Measurements from ENCODE around the gene GART.
"Not testable (repeated sequence)": the region's sequence is repeated elsewhere in the genome, so short reads cannot be mapped to it uniquely, and the experiment has no call there.

The GART gene

DNA sequence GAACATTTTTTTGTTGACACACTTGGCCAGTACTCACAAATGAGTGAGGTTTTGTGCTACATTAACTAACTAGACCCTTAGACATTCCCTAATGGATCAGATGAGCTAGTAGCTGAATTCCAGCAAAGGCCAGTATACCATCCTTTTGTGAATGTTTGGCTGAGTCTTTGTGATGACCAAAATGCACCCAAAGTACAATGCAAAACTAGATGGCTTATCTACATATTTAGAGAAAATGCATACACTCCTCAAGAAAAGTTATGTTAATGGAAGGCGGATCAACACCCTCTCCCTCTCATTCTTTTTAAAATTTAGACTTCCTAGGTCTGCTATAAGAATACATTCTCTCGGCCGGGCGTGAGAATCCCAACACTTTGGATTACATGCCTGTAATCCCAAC is 30.3 kb downstream of the GART start:
- TF ChIP-seq CTCF (IDR thresholded peaks at IDR 0.05) = no peak
- no peak for DNase-seq (ENCODE audit: low spot score)
- H3K4me3 ChIP-seq = no peak overlapping the region
- no peak overlapping the region for H3K27ac ChIP-seq

DNA sequence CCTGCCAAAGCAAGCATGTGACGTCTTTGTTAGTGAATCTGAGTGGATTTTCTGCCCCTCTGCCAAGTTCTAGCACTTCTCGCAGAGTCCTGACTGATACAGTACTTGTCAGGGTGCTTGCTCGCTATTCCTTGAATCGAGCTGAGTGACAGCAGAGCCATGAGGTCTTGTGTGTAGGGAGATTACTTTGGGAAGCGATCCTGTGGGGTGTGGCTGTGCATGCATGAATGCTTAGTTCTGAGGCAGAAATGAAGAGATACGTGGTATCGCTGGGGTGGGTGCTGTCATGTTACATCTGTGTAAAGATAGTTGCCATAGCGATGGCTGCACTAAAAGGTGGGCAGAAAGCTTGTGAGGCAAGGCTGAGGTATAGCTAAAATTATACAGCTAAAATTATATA is 31.1 kb downstream of the GART start:
- Histone ChIP-seq H3K27ac (no peak overlapping the region), H3K4me3 (no peak overlapping the region)
- DNase-seq (ENCODE audit: low spot score) = no peak
- no peak for TF ChIP-seq CTCF (IDR thresholded peaks at IDR 0.05)

DNA sequence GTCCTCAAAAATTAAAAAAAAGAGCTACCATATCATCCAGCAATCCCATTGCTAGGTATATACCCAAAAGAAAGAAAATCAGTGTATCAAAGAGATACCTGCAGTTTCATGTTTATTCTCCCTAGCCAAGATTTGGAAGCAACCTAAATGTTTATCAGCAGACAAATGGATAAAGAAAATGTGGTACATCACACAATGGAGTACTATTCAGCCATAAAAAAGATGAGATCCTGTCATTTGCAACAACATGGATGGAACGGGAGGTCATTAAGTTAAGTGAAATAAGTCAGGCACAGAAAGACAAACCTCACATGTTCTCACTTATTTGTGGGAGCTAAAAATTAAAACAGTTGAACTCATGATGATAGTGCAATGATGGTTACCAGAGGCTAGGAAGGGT is 34.9 kb downstream of the GART start:
- not testable (repeated sequence) for DNase-seq (ENCODE audit: low spot score); H3K4me3 ChIP-seq; H3K27ac ChIP-seq

- TF ChIP-seq CTCF (IDR thresholded peaks at IDR 0.05) = no peak
- no peak for DNase-seq (ENCODE audit: low spot score)
- H3K4me3 ChIP-seq = no peak overlapping the region
- H3K27ac ChIP-seq = no peak overlapping the region
Observed at GRCh38 chr21:33505833-33506232, 36.1 kb downstream of the GART start.

DNA sequence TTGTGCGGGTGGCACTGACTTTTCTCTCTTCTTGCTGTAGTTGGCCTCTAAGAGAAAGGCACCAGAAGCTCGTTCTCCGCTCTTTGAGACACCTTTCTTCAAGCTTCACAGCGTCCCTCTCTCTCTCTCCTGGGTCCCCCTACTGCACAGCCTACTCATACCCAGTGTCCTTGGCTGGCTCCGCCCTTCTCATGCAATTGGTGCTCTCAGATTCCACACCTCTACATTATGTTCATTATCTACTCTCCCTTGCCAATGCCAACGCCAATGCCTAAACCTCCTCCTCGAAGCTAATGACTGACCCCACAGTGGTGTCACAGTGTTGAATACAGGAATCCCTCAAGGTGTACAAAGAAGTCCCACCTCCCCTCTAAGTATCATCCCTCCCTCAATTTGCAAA is 45.6 kb downstream of the GART start:
- no peak overlapping the region for H3K27ac ChIP-seq
- no peak overlapping the region for H3K4me3 ChIP-seq
- DNase-seq (ENCODE audit: low spot score) = no peak
- no peak for TF ChIP-seq CTCF (IDR thresholded peaks at IDR 0.05)

DNA sequence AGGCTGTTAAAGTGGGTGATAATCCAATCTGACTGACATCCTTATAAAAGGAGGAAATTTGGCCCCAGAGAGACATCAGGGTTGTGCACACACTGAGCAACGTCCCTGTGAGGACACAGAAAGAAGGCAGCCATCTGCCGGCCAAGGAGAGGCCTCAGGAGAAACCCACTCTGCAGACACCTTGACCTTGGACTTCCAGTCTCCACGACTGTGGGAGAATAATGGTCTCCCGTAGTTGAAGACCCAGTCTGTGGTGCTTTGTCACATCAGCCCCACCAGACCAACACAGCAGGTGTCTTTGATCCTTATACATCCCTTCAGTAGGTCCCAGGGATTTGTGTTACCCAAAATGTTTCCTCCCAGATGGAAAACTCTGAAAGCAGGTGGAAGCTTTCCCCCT is 46.2 kb downstream of the GART start:
- no peak for TF ChIP-seq CTCF (IDR thresholded peaks at IDR 0.05)
- no peak overlapping the region for H3K27ac ChIP-seq
- DNase-seq (ENCODE audit: low spot score) = no peak
- H3K4me3 ChIP-seq = no peak overlapping the region

GRCh38 chr21:33493756-33494155 is 48.2 kb downstream of the GART start:
- Histone ChIP-seq H3K4me3 (no peak overlapping the region), H3K27ac (no peak overlapping the region)
- TF ChIP-seq CTCF (IDR thresholded peaks at IDR 0.05) = no peak
- DNase-seq (ENCODE audit: low spot score) = no peak

DNA sequence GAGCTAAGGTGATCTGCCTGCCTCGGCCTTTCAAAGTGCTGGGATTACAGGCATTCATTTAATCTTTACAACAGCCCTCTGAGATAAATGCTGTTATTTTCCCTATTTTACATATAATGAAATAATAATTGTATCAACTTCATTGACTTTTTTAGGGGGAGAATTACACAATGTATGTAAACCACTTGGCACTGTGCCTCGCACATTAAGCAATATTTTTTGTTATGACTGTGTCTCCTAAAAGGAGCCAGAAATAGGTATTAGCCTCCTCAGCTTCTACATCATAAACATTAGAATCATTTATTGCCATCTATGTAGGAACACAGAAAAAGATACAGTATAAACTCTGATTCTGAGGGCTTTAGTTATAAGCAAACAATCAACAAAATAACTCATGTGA is 49.3 kb downstream of the GART start:
- Histone ChIP-seq H3K27ac (no peak overlapping the region), H3K4me3 (no peak overlapping the region)
- DNase-seq (ENCODE audit: low spot score) = no peak
- no peak for TF ChIP-seq CTCF (IDR thresholded peaks at IDR 0.05)
